Transverse colon (tissue), 1 donor: ENCODE results near the gene RNF169.

Experiments
- EP300 ChIP-seq: sonication (generic); formaldehyde crosslinking; IDR thresholded peaks from one replicate; pipeline ENCODE4 v1.6.1; 2017; ENCODE audit warnings: antibody characterized with exemption, low read depth
- POLR2A ChIP-seq: fragments of 450-650 bp; IDR thresholded peaks from one replicate; pipeline ENCODE4 v1.6.1; 2016; ENCODE audit warnings: antibody characterized with exemption, mild to moderate bottlenecking, moderate library complexity

DNA sequence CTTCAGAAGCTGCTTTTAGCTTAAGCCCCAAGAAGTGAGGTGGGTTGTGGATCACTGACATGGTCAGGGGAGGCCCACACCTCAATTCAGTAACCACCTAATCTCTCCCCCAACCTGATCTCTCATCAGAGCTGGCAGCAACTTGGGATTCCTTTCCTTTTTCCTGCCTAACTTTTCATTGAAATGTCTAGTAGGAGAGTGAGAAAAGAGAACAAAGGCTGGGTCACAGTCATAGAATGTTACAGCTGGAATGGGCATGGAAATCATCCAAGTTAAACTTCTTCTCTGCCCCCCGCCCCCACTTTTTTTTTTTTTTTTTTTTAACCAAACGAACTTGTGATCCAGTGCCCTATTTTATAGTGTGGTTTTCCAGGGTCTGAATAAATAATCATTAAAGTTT lies 91.8 kb downstream of the RNF169 start:
- TF ChIP-seq POLR2A = no peak
- TF ChIP-seq EP300 = no peak
